KBM-7 (cell line): ENCODE measurements around the gene OR4M1.
"Not testable (repeated sequence)": the region's sequence is repeated elsewhere in the genome, so short reads cannot be mapped to it uniquely, and the experiment has no call there.

Experiments used
- DNase-seq: peaks from one replicate; pipeline ENCODE4 v3.0.0-alpha.2; 2015
- in situ Hi-C: fragments of 300-500 bp; cut with MboI; formaldehyde crosslinking; loops from 2 replicates; pipeline ENCODE4 v1.14.3; 2020; ENCODE audit warnings: low sequenced_read_pairs, low pct_unique_long_range_greater_than_20kb, mixed read lengths

The OR4M1 gene, protein sequence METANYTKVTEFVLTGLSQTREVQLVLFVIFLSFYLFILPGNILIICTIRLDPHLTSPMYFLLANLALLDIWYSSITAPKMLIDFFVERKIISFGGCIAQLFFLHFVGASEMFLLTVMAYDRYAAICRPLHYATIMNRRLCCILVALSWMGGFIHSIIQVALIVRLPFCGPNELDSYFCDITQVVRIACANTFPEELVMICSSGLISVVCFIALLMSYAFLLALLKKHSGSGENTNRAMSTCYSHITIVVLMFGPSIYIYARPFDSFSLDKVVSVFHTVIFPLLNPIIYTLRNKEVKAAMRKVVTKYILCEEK

DNA sequence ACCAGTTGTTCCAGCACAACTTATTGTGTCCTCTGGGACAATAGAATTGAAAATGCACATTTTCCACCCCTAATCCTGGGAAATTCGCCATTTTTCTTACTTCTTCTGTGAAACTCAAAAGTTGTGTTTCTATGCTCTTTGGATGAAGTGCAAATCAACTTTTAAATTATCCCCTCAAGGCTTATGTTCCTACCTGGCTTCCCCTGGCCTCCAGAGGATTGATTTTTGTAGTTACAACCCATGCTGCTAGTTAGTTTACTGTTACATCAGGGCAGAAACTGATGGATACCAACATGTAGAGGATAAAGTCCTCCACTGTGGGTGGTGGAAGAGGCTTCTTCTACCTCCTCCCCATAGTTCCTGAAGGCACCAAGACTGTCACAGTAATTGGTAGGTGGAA lies at the start of gene OR4M1:
Gene OR4M1, plus strand, starts transcription at position 301 of the 400 bp plus-strand sequence. CDS start 6,819 bp downstream, outside the sequence.
- in situ Hi-C loops, DNase-seq: not testable (repeated sequence)

DNA sequence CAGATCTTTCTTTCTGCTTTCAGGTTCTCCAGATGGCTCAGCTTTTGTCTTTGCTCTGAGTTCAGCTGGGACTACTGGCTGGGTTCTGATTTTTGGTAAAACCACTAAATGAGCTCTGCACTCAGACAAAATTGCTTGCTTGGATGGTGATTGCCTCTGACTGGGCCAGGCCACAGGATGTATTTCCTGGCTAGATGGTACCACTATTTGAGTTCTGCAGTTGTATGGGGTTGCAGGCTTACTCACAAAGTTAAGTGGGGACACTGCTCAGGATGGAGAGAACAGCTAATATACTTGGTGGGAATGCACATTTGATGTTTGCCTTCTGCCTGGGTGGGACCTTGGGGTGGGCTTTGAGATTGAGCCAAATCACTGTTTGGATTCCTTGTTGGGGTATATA lies 43.9 kb upstream of the OR4M1 start:
- in situ Hi-C loops: no loop called here

DNA sequence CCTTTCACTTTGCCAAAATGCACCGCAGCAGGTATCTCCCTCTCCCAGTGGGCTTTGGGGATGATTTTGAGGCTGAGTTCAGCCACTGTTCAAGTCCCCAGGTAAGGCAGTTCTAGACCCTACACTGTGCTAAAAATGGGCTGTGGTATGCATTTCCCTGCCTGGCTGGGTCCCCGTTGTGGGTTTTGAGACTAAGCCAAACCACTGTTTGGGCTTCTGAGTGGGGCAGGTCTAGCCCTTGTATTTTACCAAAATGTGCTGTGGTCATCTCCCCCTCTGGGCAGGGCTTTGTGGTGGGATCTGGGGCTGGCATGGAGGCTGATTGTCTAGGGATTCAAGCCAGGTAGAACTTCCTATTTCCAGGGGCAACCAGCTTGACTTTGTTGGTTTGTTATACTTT lies 43.5 kb upstream of the OR4M1 start:
- in situ Hi-C loops: no loop called here
- no peak for DNase-seq

More for the DNA sequence above, 43.9 kb upstream of the OR4M1 start:
- no peak for DNase-seq

DNA sequence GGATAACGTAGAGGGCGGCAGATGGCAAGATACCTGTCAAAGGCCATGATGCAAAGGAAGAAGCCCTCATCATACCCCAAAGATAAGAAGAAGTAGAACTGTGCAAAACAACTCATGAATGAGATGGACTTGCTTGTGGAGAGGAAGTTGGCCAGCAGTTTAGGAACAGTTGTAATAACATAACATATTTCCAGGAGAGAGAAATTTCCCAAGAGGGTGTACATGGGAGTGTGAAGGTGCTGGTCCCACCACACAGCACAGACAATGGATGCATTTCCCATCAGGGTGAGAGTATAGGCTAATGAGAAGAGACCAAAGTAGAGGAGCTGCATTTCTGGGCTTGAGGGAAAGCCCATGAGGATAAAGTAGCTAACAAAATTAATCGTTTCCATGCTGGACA lies 39.4 kb upstream of the OR4M1 start:
- DNase-seq, in situ Hi-C loops: not testable (repeated sequence)

DNA sequence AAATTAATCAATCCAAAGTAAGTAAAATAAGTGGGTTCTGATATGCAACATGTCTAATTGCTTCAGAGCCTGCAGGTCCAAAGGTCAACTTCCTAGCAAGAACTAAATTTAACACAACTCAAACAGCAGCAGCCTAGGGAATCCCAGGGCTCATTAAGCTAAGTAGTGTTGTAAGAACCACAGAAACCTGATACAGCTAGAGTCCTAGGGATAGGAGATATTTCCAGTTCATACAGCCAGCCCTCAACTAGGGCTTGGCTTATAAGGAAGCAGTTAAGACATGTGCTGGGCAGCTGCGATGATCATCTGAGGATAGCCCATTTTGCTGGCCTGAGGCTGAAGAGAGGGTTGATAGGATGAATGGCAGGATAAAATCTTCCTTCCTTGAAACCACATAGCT lies 30.0 kb upstream of the OR4M1 start, which contains the start of gene OR4Q3:
Gene OR4Q3, plus strand, starts transcription at position 316 of the 400 bp plus-strand sequence.
- in situ Hi-C loops: no loop called here

DNA sequence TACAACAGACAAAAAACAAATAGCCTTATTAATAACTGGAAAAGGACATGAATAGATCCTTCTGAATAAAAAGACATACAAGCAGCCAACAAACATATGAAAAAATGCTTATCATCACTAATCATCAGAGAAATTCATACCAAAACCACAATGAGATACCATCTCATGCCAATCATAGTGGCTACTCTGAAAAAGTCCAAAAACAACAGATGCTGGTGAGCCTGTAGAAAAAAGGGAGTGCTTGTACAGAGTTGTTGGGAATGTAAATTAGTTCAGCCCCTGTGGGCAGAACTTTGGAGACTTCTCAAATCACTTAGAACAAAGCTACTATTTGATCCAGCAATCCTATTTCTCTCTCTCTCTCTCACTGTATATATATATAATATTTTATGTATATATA lies 21.0 kb upstream of the OR4M1 start:
- in situ Hi-C loops: not testable (repeated sequence)

More for the DNA sequence above, 30.0 kb upstream of the OR4M1 start, which contains the start of gene OR4Q3:
- DNase-seq: no peak

DNA sequence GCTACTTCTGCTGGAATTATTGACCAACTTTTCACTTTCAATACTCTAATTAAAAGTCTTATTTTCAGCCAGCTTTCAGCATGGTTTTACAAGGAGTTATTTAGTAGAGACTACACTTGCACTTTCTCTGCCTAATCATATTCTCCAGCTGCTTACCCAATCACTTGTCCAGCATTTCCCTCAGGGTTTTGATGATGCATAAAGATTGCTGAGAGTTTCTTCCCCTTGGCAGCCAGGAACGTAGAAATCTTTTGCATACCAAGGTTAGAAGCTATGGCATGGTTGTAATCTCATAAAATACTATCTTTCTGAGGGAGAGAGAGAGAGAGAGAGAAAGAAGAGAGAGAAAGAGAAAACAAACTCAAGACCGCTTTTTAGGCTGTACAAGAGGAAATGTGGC lies 19.1 kb upstream of the OR4M1 start:
- in situ Hi-C loops: no loop called here
- DNase-seq: no peak

More for the DNA sequence above, 21.0 kb upstream of the OR4M1 start:
- DNase-seq: not testable (repeated sequence)

DNA sequence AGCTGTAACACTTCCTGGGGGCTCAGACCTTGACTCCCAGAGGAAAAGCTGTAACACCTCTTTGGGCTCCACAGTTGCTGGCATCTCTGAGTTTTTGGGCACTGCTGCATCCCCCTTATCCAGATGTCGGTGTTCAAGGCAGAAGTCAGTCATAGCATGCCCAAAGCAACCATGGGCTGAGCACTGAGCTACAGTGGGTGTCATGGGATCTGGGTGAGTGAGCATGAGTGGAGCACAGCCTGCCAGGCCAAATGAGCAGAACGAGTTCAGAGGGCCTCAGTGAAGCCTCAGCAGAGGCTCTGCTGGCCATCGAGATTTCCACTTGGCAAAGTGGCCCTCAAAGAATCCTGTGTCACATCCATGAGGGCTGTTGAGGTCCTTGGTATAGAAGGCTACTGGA lies 1.8 kb upstream of the OR4M1 start:
- DNase-seq, in situ Hi-C loops: not testable (repeated sequence)

DNA sequence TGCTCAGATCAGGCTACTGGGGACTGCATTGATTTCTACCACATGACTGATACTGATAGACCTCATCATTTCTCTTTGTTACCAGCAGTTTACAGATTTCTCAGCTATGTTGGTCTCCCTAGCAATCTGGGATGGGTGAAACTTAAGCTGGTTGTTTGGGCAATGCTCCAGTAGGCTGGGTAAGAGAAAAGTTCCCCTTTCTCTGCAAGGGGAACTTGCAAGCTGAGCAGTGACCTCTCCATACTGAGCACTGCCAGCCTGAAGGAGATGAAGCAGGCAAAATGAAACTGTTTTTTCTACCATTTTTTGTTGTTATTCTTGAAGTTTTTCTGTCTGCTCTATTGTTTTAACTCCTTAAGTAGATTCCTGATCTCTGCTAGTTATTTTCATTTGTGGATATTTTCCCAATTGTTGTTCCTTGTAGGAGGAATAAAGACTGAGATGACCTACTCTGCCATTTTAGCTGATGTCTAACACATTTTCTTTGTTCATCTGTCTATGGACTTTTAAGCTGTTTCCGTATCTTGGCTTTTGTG lies 1.3 kb upstream of the OR4M1 start:
- no peak for DNase-seq
- in situ Hi-C loops: no loop called here

DNA sequence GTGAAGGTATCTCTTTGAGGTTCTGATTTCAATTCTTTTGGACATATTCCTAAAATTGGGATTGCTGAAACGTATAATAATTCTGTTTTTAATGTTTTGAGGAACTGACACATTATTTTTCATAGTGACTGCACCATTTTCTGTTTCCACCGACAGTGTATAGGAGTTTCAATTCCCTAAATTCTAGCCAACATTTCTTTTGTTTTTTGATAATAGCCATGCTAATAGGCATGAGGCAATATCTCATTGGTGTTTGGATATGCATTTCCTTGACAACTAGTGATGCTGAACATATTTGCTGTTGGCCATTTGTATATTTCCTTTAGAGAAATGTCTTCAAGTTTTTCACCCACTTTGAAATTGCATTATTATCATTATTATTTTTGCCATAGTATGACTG lies 850 bp upstream of the OR4M1 start:
- in situ Hi-C loops, DNase-seq: not testable (repeated sequence)

DNA sequence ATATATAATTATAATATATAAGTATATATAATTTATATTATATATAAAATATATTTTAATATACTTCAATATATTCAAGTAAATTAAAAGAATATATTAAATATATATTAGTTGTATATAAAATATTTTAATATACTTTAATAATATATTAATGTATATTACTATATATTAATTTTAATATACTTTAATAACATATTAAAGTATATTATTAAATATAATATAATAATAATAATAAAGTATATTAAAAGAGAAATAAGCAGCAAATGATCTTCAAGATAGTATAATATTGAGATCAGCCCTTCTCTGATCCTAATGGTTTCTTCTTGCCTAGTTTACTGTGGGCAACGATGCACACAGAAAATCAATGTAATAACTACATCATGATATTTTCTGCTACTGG lies 2.3 kb downstream of the OR4M1 start:
- in situ Hi-C loops: no loop called here
- DNase-seq: no peak

DNA sequence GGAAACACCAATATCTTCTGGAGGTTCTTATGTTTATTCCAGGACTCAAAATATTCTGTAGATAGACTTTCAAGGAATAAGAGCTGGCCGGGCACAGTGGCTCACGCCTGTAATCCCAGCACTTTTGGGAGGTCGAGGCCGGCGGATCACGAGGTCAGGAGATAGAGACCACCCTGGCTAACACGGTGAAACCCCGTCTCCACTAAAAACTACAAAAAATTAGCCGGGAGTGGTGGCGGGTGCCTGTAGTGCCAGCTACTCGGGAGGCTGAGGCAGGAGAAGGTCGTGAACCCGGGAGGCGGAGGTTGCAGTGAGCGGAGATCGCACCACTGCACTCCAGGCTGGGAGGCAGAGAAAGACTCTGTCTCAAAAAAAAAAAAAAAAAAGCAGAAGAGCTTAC lies 12.5 kb downstream of the OR4M1 start:
- DNase-seq, in situ Hi-C loops: not testable (repeated sequence)

DNA sequence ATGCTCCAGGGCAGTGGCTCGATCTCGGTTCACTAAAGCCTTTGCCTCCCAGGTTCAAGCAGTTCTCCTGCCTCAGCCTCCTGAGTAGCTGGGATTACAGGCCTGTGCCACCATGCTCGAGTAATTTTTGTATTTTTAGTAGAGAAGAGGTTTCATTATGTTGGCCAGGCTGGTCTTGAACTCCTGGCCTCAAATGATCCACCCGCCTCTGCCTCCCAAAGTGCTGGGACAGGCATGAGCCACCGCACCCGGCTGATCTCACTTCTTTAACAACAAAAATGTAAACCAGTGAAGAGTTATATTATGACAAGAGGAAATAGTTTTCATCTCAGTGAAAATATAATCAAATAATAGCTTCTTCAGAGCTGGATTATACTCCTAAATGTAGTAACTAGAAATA lies 14.0 kb downstream of the OR4M1 start:
- in situ Hi-C loops, DNase-seq: not testable (repeated sequence)

DNA sequence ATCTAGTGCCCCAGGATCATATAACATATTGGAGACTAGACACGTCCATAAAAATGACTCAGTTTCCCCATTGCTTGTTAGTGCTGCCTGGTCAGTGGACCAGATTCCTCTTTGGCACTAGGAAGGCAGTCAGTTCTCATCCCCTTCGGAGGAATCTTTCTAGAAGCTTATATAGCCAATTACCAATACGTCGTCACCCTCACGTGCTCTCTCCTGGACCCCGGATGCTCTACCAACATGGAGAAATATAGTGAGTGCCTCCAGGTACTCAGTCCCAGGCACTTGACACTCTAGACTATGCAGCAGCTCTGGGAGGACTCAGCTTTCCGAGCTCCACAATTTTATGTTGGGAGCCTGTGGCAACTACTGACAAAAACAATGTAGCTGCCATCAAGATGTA lies 14.8 kb downstream of the OR4M1 start:
- DNase-seq, in situ Hi-C loops: not testable (repeated sequence)

DNA sequence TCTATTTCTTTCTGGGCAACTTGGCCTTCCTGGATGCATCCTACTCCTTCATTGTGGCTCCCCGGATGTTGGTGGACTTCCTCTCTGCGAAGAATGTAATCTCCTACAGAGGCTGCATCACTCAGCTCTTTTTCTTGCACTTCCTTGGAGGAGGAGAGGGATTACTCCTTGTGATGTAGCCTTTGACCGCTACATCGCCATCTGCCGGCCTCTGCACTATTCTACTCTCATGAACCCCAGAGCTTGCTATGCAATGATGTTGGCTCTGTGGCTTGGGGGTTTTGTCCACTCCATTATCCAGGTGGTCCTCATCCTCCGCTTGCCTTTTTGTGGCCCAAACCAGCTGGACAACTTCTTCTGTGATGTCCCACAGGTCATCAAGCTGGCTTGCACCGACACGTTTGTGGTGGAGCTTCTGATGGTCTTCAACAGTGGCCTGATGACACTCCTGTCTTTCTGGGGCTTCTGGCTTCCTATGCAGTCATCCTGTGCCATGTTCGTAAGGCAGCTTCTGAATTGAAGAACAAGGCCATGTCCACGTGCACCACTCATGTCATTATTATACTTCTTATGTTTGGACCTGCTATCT lies 23.3 kb downstream of the OR4M1 start:
- in situ Hi-C loops, DNase-seq: not testable (repeated sequence)

DNA sequence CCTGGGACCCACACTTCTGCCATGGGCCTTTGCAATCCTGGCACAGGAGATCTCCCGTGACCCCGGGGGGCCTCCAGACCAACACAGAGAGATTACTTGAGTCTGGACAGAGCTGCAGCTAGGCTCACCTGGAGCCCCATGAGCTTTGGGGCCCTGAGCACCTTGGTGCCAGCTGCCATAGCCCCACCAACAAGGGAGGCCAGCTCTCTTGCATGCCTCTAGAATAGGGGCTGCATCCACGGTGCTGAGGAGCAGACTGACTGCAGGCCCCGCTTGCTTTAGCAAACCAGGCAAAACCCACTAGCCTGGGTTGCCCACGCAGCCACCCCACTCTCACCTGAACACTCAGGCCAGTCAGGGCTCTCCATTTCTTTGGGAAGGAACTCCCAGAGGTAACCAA lies 26.6 kb downstream of the OR4M1 start:
- in situ Hi-C loops: no loop called here

DNA sequence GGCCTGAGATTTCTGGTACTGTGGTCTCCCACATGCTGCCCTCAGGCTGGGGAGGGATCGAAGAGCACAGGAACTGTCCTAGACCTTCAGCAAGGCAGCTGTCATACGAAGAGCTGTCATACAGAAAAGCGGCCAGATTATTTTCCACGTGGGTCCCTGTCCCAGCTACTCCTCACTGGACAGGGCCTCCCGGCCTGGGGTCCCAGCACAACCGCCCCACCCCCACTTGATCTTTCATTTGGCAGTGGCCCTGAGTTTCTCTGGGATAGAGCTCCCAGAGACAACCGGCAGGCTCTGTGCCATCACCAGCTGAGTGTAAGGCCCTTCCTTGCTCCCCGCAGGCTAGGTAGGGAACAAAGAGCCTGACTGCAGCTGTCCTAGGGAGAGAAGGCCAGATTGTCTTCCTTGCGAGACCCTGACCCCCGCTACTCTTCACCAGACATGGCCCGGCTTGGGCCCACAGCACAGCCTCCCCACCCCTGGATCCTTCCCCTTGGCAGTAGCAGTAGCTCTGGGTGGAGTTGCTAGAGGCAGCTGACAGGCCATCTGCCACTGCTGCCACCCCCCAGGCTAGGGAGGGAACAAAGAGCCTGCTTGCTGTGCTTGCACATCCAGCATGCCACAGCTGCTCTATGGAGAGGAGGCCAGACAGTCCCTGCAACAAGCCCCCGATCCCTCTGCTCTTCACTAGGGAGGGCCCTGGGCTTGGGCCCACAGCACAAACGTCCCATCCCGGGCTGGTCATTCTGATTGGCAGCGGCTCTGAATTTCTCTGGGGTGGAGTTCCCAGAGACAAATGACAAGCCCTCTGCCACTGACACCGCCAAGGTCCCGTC lies 27.2 kb downstream of the OR4M1 start:
- in situ Hi-C loops: no loop called here

More for the DNA sequence above, 26.6 kb downstream of the OR4M1 start:
- no peak for DNase-seq

DNA sequence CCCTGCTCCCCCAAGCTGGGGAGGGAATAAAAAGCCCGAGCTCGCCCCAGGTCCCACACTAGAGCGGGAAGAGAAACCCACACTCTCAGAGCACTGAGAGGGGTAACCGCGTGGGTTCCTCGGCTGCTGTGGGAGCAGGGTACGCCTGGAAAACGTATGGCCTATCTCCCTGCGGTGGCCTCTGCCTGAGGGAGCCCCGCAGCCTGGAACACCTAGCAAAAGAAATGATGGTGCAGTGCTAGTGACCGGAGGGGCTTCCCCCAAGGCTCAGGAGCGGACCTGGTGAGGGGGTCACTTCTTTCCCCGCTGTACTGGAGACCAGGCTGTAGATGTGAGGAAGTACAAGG lies 27.8 kb downstream of the OR4M1 start:
- in situ Hi-C loops: no loop called here
- no peak for DNase-seq

More for the DNA sequence above, 27.2 kb downstream of the OR4M1 start:
- no peak for DNase-seq

DNA sequence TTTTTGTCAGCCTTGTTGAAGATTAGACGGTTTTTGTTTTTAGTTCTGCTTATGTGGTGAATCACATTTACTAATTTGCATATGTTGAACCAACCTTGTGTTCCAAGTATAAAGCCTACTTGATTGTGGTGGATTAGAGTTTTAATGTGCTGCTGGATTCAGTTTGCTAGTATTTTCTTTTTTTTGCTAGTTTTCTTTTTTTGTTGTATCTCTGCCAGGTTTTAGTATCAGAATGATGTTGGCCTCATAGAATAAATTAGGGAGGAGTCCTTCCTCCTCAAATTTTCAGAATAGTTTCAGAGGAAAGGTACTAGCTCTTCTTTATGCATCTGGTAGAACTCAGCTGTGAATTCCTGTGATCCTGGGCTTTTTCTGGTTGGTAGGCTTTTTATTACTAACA lies 30.2 kb downstream of the OR4M1 start, which contains the start of gene OR4N2:
Gene OR4N2, plus strand, starts transcription at position 301 of the 400 bp plus-strand sequence. CDS start 23,679 bp downstream, outside the sequence.
- in situ Hi-C loops, DNase-seq: not testable (repeated sequence)
